Mucosa of descending colon (tissue), 3 donors: ENCODE results near the gene RET. TPM values are rescaled to one million over a fixed set of nuclear protein-coding genes. Genes with fewer than 3 reads are reported as not detected.

Source experiments
- ATAC-seq: fragments of 200-7000 bp; cut with Tn5 transposase; one replicate; pipeline ENCODE4 v1.9.1; 2020; ENCODE audit warnings: mild to moderate bottlenecking, moderate library complexity
- DNase-seq, 3 donors: peaks; one replicate each; pipeline ENCODE4 v3.0.0-alpha.2; 2020
- H3K36me3 ChIP-seq: fragments of 200-600 bp; one replicate; pipeline ENCODE4 v1.8.0; 2021; ENCODE audit warnings: low read depth, mild to moderate bottlenecking
- H3K4me1 ChIP-seq: fragments of 200-600 bp; one replicate; pipeline ENCODE4 v1.8.0; 2021; ENCODE audit warnings: low read depth, mild to moderate bottlenecking
- H3K4me3 ChIP-seq: fragments of 200-600 bp; one replicate; pipeline ENCODE4 v1.8.0; 2021; ENCODE audit warnings: mild to moderate bottlenecking
- H3K9me3 ChIP-seq: fragments of 200-600 bp; one replicate; pipeline ENCODE4 v1.8.0; 2021; ENCODE audit warnings: mild to moderate bottlenecking
- CTCF ChIP-seq: fragments of 200-600 bp; IDR thresholded peaks from one replicate; pipeline ENCODE4 v1.8.0; 2022; ENCODE audit warnings: antibody characterized with exemption, mild to moderate bottlenecking
- intact Hi-C, 2 donors: fragments of 100-400 bp; cut with DNase I in 1 of 2; cut with micrococcal nuclease in 1 of 2; formaldehyde crosslinking; loops; one replicate each; pipeline versions ENCODE4 v1.11.0 to v1.11.1; 2022; cut with DNase I, micrococcal nuclease
- total RNA-seq, 3 donors: library from RNA; stranded (reverse); fragmentation: NEBNext Ultra II Directional in 2 of 3; extraction: Animal tissue kit (Norgen Biotek cat#: 25700) in 2 of 3; gene quantifications; one replicate each; pipeline versions ENCODE4 v1.2.1 to v1.2.4, GENCODE V29; 2021 to 2023
- donor health status: DM: no; HTN: no; CAD: no; lungs with moderate emphysema.
- donor health status: DM: no; HTN: no; CAD: no.
- donor health status: DM: no; HTN: yes; CAD: no.

The RET gene
- total RNA-seq, 3 donors from 2014 or later = 0.84 to 13.5 (median 1.6) TPM

- Histone ChIP-seq H3K9me3 (no peaks in the 10 kb centered on the region), H3K4me1 (peaks cover 4% of the 10 kb centered on the region), H3K36me3 (no peaks in the 10 kb centered on the region), H3K4me3 (no peak overlapping the region)
- ATAC-seq (no peak), DNase-seq (no peak)
- TF ChIP-seq CTCF = no peak
- intact Hi-C loops = no loop called here
Observed at GRCh38 chr10:43047288-43047970, 29.4 kb upstream of the RET start.

GRCh38 chr10:43048301-43049051, 28.4 kb upstream of the RET start:
- H3K36me3 ChIP-seq = no peaks in the 10 kb centered on the region
- H3K4me1 ChIP-seq = peaks cover 4% of the 10 kb centered on the region
- no peak for TF ChIP-seq CTCF
- ATAC-seq = no peak
- DNase-seq = no peak
- H3K9me3 ChIP-seq = no peaks in the 10 kb centered on the region
- intact Hi-C loops = no loop called here
- H3K4me3 ChIP-seq = no peak overlapping the region

DNA sequence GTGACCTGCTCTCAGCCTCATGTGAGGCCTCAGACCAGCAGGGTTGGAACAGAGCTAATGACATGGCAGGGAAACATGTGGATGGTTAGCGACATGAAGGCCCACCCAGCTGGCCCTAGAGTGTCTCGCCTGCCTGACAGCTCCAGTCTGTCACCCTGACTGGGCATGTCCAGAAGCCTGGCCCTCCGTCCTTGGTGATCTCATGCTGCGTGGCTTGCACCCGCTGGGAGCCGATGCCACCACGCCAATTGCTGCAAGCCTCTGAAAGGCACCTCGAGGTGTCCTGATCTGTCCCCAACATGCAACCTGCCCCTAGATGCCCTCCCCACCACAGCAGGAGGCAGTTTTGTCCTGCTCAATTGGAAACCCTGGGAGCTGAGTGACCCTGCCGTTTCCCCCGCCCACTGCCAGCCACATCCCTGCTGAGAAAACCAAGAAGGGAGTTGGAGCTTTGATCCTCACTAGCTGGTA, 27.8 kb upstream of the RET start:
- Histone ChIP-seq H3K9me3 (no peaks in the 10 kb centered on the region), H3K36me3 (no peaks in the 10 kb centered on the region), H3K4me1 (peaks cover 4% of the 10 kb centered on the region), H3K4me3 (no peak overlapping the region)
- DNase-seq (no peak), ATAC-seq (no peak)
- no peak for TF ChIP-seq CTCF
- intact Hi-C loops = no loop called here

- DNase-seq = no peak
- Histone ChIP-seq H3K4me3 (no peak overlapping the region), H3K36me3 (no peaks in the 10 kb centered on the region), H3K9me3 (no peaks in the 10 kb centered on the region), H3K4me1 (no peaks in the 10 kb centered on the region)
- intact Hi-C loops = no loop called here
- ATAC-seq = no peak
- TF ChIP-seq CTCF = no peak
Observed at GRCh38 chr10:43050011-43050410, 26.9 kb upstream of the RET start.

- Histone ChIP-seq H3K4me3 (no peak overlapping the region), H3K36me3 (no peaks in the 10 kb centered on the region), H3K9me3 (no peaks in the 10 kb centered on the region), H3K4me1 (no peaks in the 10 kb centered on the region)
- DNase-seq (no peak), ATAC-seq (no peak)
- TF ChIP-seq CTCF = no peak
- intact Hi-C loops = no loop called here
Observed at GRCh38 chr10:43053825-43054224, 23.0 kb upstream of the RET start.
